WI38 (cell line): ENCODE measurements around the gene CLASP2.
"Not testable (repeated sequence)": the region's sequence is repeated elsewhere in the genome, so short reads cannot be mapped to it uniquely, and the experiment has no call there.

ENCODE experiments used
- H3K4me3 ChIP-seq: 2 replicates; pipeline ENCODE4 v1.5.1; 2011; ENCODE audit warnings: low read depth, mild to moderate bottlenecking, control low read depth, low read length
- TF ChIP-seq, protein P1 (sequence below): IDR thresholded peaks from 2 replicates; pipeline ENCODE4 v1.5.1; 2012; ENCODE audit warnings: low read depth, mild to moderate bottlenecking, control low read depth, low read length

Gene CLASP2

DNA sequence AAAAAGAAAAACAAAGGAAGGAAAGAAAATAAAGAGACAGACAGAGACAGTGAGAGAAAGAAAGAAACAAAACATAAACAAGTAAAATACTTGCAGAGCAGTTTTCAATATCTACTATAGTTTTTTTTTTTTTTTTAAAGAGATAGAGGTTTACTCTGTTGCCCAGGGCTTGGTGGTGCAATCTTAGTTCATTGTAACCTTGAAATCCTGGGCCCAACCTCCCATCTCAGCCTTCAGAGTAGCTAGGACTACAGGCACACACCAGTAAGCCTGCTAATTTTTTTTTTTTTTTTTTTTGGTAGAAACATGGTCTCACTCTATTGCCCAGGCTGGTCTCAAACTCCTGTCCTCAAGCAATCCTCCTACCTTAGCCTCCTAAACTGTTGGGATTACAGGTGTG, 23.1 kb downstream of the CLASP2 start:
- TF ChIP-seq, protein P1, sequence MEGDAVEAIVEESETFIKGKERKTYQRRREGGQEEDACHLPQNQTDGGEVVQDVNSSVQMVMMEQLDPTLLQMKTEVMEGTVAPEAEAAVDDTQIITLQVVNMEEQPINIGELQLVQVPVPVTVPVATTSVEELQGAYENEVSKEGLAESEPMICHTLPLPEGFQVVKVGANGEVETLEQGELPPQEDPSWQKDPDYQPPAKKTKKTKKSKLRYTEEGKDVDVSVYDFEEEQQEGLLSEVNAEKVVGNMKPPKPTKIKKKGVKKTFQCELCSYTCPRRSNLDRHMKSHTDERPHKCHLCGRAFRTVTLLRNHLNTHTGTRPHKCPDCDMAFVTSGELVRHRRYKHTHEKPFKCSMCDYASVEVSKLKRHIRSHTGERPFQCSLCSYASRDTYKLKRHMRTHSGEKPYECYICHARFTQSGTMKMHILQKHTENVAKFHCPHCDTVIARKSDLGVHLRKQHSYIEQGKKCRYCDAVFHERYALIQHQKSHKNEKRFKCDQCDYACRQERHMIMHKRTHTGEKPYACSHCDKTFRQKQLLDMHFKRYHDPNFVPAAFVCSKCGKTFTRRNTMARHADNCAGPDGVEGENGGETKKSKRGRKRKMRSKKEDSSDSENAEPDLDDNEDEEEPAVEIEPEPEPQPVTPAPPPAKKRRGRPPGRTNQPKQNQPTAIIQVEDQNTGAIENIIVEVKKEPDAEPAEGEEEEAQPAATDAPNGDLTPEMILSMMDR, result no peak

DNA sequence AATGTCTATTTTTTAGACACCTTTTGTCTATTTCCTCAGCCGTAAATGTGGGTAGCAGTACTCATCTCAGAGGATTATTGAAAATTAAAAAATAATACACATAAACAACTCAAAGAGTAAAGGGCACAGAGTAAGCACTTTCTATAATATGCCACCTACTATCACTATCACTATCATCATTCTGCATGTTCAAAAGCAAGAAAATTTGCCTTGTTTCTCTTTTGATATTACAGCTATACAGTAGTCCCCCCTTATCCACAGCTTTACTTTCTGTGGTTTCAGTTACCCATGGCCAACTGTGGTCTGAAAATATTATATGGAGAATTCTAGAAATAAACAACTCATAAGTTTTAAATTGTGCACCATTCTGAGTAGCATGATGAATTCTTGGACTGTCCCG, 27.7 kb downstream of the CLASP2 start:
- TF ChIP-seq, protein P1, result no peak
- no peak overlapping the region for H3K4me3 ChIP-seq

More for the DNA sequence above, 23.1 kb downstream of the CLASP2 start:
- H3K4me3 ChIP-seq, result no peak overlapping the region

DNA sequence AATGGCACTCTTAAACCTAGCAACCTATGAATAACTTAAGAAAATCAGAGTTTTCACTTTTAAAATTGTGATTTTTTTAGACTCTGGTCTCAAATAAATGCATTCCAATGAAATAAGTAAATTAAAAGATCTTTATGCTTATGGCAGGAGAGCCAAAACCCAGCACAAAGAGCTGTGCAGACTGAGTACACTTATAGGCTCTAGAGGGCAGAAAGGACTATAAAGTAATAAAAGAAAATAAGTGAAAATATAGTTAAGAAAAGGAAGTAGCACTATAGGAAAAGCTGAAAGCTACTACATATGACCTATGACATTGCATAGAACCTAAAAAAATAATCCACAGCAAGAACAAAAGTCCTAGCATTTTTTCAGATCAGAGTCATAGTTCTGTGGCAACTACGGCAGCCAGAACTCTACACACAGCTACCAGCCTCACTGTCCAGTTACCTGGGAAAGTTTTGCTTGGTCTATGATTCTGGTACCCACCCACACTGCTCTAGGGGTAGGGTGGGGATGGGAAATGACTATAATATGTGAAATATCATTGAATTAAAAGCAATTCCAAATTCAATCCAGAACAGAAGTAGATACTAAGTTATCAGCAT, 30.5 kb downstream of the CLASP2 start:
- H3K4me3 ChIP-seq, result no peak overlapping the region
- TF ChIP-seq, protein P1, result no peak

DNA sequence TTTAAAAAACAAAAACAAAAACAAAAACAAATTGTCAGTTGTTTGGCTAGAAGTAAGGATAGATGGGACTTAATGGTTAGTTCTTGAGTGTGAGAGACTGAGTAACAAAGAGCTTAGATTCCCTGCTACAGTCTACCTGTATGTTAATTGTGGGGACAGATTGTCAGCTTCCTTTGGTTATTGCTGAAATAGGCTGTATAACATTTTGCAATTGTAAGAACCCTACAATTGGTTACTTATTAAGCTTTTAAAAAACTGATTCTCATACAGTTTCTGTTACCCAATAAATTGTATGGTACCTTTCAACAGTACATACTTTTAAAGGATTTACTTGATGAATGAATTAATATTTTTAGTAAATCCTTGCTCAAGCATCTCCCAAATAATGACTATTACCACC, 35.3 kb downstream of the CLASP2 start:
- TF ChIP-seq, protein P1, result no peak
- no peak overlapping the region for H3K4me3 ChIP-seq

DNA sequence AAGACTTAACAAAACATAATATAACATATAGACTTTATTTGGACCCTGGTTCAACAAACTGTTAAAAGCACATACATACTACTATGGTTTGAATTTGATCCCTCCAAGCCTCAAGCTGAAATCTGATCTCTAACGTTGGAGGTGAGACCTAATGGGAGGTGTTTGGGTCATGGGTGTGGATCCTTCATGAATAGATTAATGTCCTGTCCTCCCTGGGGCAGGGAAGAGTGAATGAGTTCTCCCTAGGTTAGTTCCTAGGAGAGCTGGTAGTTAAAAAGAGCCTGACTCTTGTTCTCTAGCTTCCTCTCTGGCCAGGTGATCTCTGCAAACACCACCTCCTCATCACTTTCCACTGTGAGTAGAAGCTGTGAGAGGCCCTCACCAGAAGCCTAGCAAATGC, 36.4 kb downstream of the CLASP2 start:
- H3K4me3 ChIP-seq, result no peak overlapping the region
- TF ChIP-seq, protein P1, result no peak

DNA sequence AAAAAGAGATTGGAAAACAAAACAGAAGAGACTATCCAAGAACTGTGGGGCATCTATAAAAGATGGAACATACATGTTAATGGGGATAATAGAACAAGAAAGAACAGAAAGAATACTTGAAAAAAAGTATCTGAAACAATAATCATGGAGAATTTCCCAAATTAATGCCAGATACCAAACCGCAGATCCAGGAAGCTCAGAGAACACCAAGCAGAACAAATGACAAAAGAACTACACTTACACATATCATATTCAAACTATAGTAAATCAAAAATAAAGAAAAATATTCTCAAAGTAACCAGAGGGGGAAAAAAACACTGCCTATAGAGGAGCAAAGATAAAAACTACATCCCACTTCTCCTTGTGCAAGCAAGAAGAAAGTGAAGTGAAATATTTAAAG, 40.0 kb downstream of the CLASP2 start:
- TF ChIP-seq, protein P1, result no peak
- no peak overlapping the region for H3K4me3 ChIP-seq

DNA sequence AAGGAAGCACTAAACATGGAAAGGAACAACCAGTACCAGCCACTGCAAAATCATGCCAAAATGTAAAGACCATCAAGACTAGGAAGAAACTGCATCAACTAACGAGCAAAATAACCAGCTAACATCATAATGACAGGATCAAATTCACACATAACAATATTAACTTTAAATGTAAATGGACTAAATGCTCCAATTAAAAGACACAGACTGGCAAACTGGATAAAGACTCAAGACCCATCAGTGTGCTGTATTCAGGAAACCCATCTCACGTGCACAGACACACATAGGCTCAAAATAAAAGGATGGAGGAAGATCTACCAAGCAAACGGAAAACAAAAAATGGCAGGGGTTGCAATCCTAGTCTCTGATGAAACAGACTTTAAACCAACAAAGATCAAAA, 44.6 kb downstream of the CLASP2 start:
- not testable (repeated sequence) for H3K4me3 ChIP-seq

DNA sequence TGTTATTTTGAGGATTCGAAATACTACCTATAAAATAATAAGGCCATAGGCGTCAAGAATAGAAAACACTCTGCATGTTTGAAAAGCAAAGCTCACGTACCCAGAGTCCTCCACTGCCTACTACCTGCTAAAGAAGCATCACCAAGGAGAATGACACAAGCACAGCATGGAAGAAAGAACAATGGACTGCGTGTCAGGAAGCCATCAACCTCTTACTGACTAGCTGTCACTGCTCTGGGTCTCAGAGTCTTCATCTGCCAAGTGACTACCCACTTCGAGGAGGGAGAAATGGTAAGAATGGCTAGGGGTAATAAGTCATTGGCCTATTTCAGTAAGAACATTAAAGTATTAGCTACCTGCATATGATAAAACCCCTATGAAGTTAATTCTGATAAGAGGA, 49.4 kb downstream of the CLASP2 start:
- TF ChIP-seq, protein P1, result no peak
- no peak overlapping the region for H3K4me3 ChIP-seq
